Middle frontal gyrus (tissue), 1 donor: Measurements from ENCODE around the gene CNGA2.

Experiments used
- DNase-seq: peaks from one replicate; pipeline ENCODE4 v3.0.0-alpha.2; 2015; ENCODE audit warnings: low spot score; ENCODE audit errors: extremely low spot score

CNGA2 gene

GRCh38 chrX:151711787-151712186 is 22.8 kb upstream of the CNGA2 start:
- DNase-seq: no peak

GRCh38 chrX:151712253-151712652 is 22.3 kb upstream of the CNGA2 start:
- DNase-seq: no peak

GRCh38 chrX:151713849-151714248 is 20.7 kb upstream of the CNGA2 start:
- no peak for DNase-seq

GRCh38 chrX:151714362-151714761 is 20.2 kb upstream of the CNGA2 start:
- DNase-seq: no peak

GRCh38 chrX:151715752-151716151 is 18.8 kb upstream of the CNGA2 start, which contains the start of gene FATE1:
TSS of gene FATE1 (plus strand) at chrX:151716035. CDS start at chrX:151716120, 85 bp downstream.
- no peak for DNase-seq

GRCh38 chrX:151722241-151722846 is 12.2 kb upstream of the CNGA2 start:
- DNase-seq: no peak

GRCh38 chrX:151723156-151723760 is 11.3 kb upstream of the CNGA2 start:
- DNase-seq: no peak

GRCh38 chrX:151724563-151725337 is 9.8 kb upstream of the CNGA2 start:
- no peak for DNase-seq

GRCh38 chrX:151725338-151725614 is 9.3 kb upstream of the CNGA2 start:
- DNase-seq: no peak

- DNase-seq: no peak
Observed at GRCh38 chrX:151726751-151727150, 7.8 kb upstream of the CNGA2 start.

GRCh38 chrX:151727346-151727745 is 7.2 kb upstream of the CNGA2 start:
- no peak for DNase-seq

- no peak for DNase-seq
Observed at GRCh38 chrX:151729056-151729725, 5.4 kb upstream of the CNGA2 start.

GRCh38 chrX:151735219-151735618 is 673 bp downstream of the CNGA2 start:
- no peak for DNase-seq

GRCh38 chrX:151736685-151737084 is 2.1 kb downstream of the CNGA2 start:
- no peak for DNase-seq

GRCh38 chrX:151737494-151737893 is 2.9 kb downstream of the CNGA2 start:
- DNase-seq: no peak

- DNase-seq: no peak
Observed at GRCh38 chrX:151738751-151739150, 4.2 kb downstream of the CNGA2 start.

GRCh38 chrX:151741606-151742005 is 7.1 kb downstream of the CNGA2 start:
- DNase-seq: no peak

GRCh38 chrX:151742311-151742710 is 7.8 kb downstream of the CNGA2 start:
- DNase-seq: no peak

GRCh38 chrX:151743651-151744470 is 9.3 kb downstream of the CNGA2 start:
- DNase-seq: no peak

- DNase-seq: no peak
Observed at GRCh38 chrX:151745651-151746050, 11.1 kb downstream of the CNGA2 start.

- DNase-seq: no peak
Observed at GRCh38 chrX:151746502-151746901, 12.0 kb downstream of the CNGA2 start.
